Transverse colon (tissue), 4 donors: ENCODE data around the gene RINT1.

Source experiments
- CTCF ChIP-seq, 5 experiments: fragments of 200-600 bp in 3 of 5; fragments of 450-650 bp in 2 of 5; sonication (generic) in 3 of 5; IDR thresholded peaks; 1 replicate in 2 of 5; 2 replicates in 3 of 5; pipeline ENCODE4 v1.5.1; 2016 to 2017; ENCODE audit warnings: antibody characterized with exemption in 5 of 5, inconsistent platforms in 3 of 5, mild to moderate bottlenecking in 2 of 5, moderate library complexity in 1 of 5
- EP300 ChIP-seq: sonication (generic); formaldehyde crosslinking; IDR thresholded peaks from one replicate; pipeline ENCODE4 v1.6.1; 2017; ENCODE audit warnings: antibody characterized with exemption, low read depth
- POLR2AphosphoS5 ChIP-seq, 3 donors: sonication (generic); formaldehyde crosslinking; IDR thresholded peaks; one replicate each; pipeline ENCODE4 v1.6.1; 2016; ENCODE audit warnings: antibody characterized with exemption in 3 of 3

- no peak for TF ChIP-seq CTCF (IDR thresholded peaks at IDR 0.05)
- no peak for TF ChIP-seq EP300
- no peak for TF ChIP-seq POLR2AphosphoS5 (IDR thresholded peaks at IDR 0.05)
These were observed 7.2 kb upstream of the RINT1 start for GRCh38 chr7:105524840-105525239.
